ENCODE results near the gene REC8. TPM values are rescaled to one million over a fixed set of nuclear protein-coding genes. Genes with fewer than 3 reads are reported as not detected.

Gene REC8
- total RNA-seq, 1 experiment from 2014 or later, result 9.8 TPM

- in situ Hi-C loops (cut with HindIII; ENCODE audit: low pct_unique_long_range_greater_than_20kb, low sequenced_read_pairs) (no loop called here), intact Hi-C loops (cut with micrococcal nuclease; ENCODE audit: unreplicated experiment) (no loop called here)
- peaks cover 9% of the 10 kb centered on the region for H3K4me1 ChIP-seq (ENCODE audit: control insufficient read depth, insufficient read depth, low read length)
- no peak; the same call in 1 of the 2 replicates for TF ChIP-seq CTCF (IDR thresholded peaks at IDR 0.05)
- no peak for TF ChIP-seq REST (IDR thresholded peaks at IDR 0.05; ENCODE audit: insufficient read depth in 1 of 2, low read depth in 2 of 2, low read length in 1 of 2)
- TF ChIP-seq POLR2AphosphoS5 (IDR thresholded peaks at IDR 0.05; ENCODE audit: low read depth, low read length), result no peak
- TF ChIP-seq SIN3A (IDR thresholded peaks at IDR 0.05; ENCODE audit: borderline replicate concordance, insufficient read depth, low read depth, low read length), result no peak
- TF ChIP-seq TCF7L2 (IDR thresholded peaks at IDR 0.05; ENCODE audit: low read depth, low read length), result no peak
- DNase-seq (ENCODE audit: low read depth, low spot score), result no peak
- H3K27ac ChIP-seq (ENCODE audit: low read length), result peak overlapping the region; percentile 96
- H3K4me3 ChIP-seq (ENCODE audit: low read depth in 2 of 2, low read length in 2 of 2), result peak overlapping the region; percentile 72 to 84
- no peak for ATAC-seq
- H3K36me3 ChIP-seq (ENCODE audit: control insufficient read depth, insufficient read depth, low read length), result peaks cover 5% of the 10 kb centered on the region
- POLR2A ChIA-PET, result interaction anchor here (0.7 kb wide), 1 partner anchor 26 kb away, joined by 9 read pairs; no protein-coding TSS in a partner anchor
- CTCF ChIA-PET, result interaction anchor here (0.7 to 1.5 kb wide), 4 partner anchors 13 to 156 kb away, joined by 4 to 9 read pairs (median 4); partner anchors contain the start of gene TINF2
- no peaks in the 10 kb centered on the region for H3K27me3 ChIP-seq (ENCODE audit: control insufficient read depth, insufficient read depth, low read length)
- no TSS peak for BruUV-seq (replicated peaks)
- H3K9me3 ChIP-seq (ENCODE audit: control insufficient read depth, insufficient read depth, low read depth, low read length), result no peaks in the 10 kb centered on the region
These were observed 42.2 kb downstream of the REC8 start for GRCh38 chr14:24213866-24214662.

GRCh38 chr14:24215495-24216344 is 43.8 kb downstream of the REC8 start, which contains the start of gene MDP1:
MDP1 (minus strand) TSS chr14:24216066; CDS start chr14:24215955, 111 bp downstream.
- Histone ChIP-seq H3K4me1 (ENCODE audit: control insufficient read depth, insufficient read depth, low read length) (peaks cover 9% of the 10 kb centered on the region), H3K27ac (ENCODE audit: low read length) (peak within 1 kb of the TSS; percentile 89), H3K36me3 (ENCODE audit: control insufficient read depth, insufficient read depth, low read length) (peaks cover 5% of the 10 kb centered on the region), H3K27me3 (ENCODE audit: control insufficient read depth, insufficient read depth, low read length) (no peaks in the 10 kb centered on the region), H3K9me3 (ENCODE audit: control insufficient read depth, insufficient read depth, low read depth, low read length) (no peaks in the 10 kb centered on the region), H3K4me3 (ENCODE audit: low read depth in 2 of 2, low read length in 2 of 2) (peak within 1 kb of the TSS; percentile 74 to 77)
- TF ChIP-seq SIN3A (IDR thresholded peaks at IDR 0.05; ENCODE audit: borderline replicate concordance, insufficient read depth, low read depth, low read length) (no peak; the same call in 1 of the 2 replicates), REST (IDR thresholded peaks at IDR 0.05; ENCODE audit: insufficient read depth in 1 of 2, low read depth in 2 of 2, low read length in 1 of 2) (no peak), TCF7L2 (IDR thresholded peaks at IDR 0.05; ENCODE audit: low read depth, low read length) (no peak), CTCF (IDR thresholded peaks at IDR 0.05) (peak; percentile 82), POLR2AphosphoS5 (IDR thresholded peaks at IDR 0.05; ENCODE audit: low read depth, low read length) (peak; percentile 86)
- intact Hi-C loops (cut with micrococcal nuclease; ENCODE audit: unreplicated experiment) (no loop called here), in situ Hi-C loops (cut with HindIII; ENCODE audit: low pct_unique_long_range_greater_than_20kb, low sequenced_read_pairs) (no loop called here)
- ATAC-seq (peak; percentile 86), DNase-seq (ENCODE audit: low read depth, low spot score) (no peak)
- ChIA-PET POLR2A (interaction anchor here (0.6 kb wide), 1 partner anchor 31 kb away, joined by 4 read pairs; no protein-coding TSS in a partner anchor), CTCF (interaction anchor here (0.6 to 1.5 kb wide), 3 partner anchors 83 to 157 kb away, joined by 3 to 10 read pairs (median 9); no protein-coding TSS in a partner anchor)
- no TSS peak for BruUV-seq (replicated peaks)
